ENCODE data around the gene TMEM38B.
A peak's percentile ranks its signal among the peaks of the same experiment; 100 is the strongest.

TMEM38B gene

DNA sequence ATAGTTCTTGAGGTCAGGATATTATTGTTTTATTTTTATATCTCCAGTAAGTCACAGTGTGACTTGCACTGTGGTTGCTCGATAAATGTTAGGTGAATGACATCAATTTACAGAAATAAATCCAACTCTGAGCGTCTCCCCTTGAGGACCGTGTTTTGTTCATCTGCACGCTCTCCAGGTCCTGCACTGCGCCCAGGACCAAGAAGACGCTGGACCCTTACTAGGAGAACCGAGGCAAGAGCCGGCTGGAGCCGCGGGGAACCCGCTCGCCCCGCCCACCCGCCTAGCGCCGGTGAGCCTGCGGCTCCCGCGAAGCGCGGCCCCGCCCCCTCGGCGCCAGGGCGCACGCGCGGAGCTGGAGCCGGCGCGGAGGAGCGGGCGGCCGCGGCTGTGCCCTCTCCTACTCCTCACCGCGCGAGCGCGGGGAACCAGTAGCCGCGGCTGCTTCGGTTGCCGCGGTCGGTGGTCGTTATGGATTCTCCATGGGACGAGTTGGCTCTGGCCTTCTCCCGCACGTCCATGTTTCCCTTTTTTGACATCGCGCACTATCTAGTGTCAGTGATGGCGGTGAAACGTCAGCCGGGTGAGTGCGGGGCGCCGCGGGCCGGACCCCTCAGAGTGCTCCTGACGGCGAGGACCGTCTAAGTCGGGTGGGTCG lies at the start of gene TMEM38B:
TMEM38B (plus strand) TSS at position 352 of the 658 bp plus-strand sequence; CDS start at position 472, 120 bp downstream.
- Mint-ChIP-seq H3K27me3 (peaks cover 10% of the 10 kb centered on the region), H3K36me3 (no peaks in the 10 kb centered on the region), H3K9me3 (no peaks in the 10 kb centered on the region), H3K4me3 (peak within 1 kb of the TSS; percentile 83), H3K27ac (peak within 1 kb of the TSS; percentile 65), H3K4me1 (peaks cover 49% of the 10 kb centered on the region)
- peak; percentile 93 for ATAC-seq

DNA sequence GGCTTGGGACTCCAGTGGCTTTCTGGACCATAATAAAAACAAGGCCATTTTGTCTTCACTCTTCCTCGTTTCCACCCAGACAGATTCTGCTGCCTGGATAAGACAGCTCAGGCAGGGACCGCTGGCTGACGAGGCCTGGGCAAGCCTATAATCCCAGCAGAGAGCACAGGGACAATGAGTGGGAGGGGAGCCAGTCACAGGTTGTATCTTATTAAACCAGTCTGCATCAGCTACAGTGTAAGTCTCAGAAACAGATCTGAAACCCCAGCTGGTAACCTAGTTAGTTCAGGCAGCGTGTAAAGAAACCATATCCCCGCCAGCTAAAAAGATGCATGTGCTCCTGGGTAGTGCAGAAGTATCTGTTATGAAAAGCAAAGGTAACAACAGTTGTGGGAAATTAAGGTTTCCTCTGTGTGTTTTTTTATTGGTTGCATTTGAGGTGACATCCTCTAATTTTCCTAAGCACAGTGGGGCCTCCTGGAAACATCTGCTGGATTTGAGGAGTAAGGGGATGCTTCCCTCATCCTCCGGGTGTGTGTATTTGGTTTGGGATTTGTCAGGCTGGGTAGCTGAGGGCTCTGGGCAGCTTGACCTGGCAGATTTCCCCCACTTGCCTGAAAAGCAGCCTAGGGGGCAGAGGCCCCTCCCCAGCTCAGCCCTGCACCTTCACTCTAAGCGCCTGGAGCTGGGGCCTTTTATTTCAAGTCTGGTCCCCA lies 47.3 kb upstream of the TMEM38B start:
- no peaks in the 10 kb centered on the region for H3K9me3 Mint-ChIP-seq
- no peak overlapping the region for H3K27ac Mint-ChIP-seq
- H3K4me1 Mint-ChIP-seq = no peaks in the 10 kb centered on the region
- no peaks in the 10 kb centered on the region for H3K27me3 Mint-ChIP-seq
- ATAC-seq = no peak
- no peak overlapping the region for H3K4me3 Mint-ChIP-seq
- H3K36me3 Mint-ChIP-seq = no peaks in the 10 kb centered on the region

DNA sequence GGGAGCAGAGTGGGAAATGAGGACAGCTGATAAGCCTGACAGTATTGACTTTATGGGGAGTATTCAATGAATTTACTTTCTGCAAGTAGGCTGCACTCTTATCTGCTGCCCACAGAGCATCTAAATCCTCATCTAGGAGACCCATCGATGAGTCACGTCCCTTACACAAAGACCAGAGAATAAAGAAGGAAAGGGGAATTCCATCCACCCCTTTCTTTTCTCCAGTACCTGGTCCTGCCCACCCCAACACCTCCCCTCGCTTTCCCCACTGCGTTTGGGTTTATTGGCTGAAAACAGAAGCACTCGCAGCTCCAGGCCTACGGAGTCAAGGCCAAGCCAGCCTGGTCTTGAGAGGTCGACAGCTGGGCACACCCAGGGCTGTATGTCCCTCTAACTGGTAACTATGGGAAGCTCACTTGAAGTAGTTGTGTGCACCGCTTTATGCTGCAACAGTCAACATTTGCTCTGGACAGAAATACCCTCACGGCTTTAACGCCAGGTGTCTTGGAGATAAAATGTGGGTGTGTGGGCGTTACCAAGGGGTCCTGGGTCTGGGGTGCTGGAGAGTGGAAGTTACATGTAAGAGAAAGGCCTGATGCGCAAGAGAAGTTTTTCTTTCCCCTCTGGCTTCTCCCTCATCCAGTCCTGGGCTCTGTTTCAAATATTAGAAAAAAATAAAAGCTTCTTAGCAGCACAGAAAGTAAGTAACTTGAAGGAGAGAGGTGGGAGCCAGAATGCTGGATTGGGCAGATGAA lies 46.6 kb upstream of the TMEM38B start:
- Mint-ChIP-seq H3K36me3 (no peaks in the 10 kb centered on the region), H3K4me1 (no peaks in the 10 kb centered on the region), H3K27ac (no peak overlapping the region), H3K4me3 (no peak overlapping the region), H3K27me3 (no peaks in the 10 kb centered on the region), H3K9me3 (no peaks in the 10 kb centered on the region)
- no peak for ATAC-seq

DNA sequence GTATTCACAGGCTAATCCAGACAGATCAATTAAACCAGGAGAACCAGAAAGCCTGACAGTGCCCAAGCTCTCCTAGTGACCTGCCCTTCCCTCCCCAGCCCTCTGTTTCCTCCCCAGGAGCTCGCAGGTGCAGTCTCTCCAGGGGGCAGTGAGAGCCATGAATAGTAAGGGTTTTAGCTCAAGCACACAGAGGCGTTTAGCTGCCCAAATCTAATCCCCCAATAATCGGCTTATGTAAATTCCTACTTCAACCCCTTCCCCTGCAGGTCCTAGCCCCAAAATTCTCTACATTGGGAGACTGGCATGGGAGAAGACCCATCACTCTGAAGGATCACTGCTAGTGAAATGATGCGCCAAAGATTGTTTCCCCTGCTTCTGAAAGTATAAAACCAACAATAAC lies 42.5 kb upstream of the TMEM38B start:
- no peak for ATAC-seq
- Mint-ChIP-seq H3K9me3 (no peaks in the 10 kb centered on the region), H3K36me3 (no peaks in the 10 kb centered on the region), H3K27ac (no peak overlapping the region), H3K4me1 (peaks cover 7% of the 10 kb centered on the region), H3K27me3 (no peaks in the 10 kb centered on the region), H3K4me3 (no peak overlapping the region)

- Mint-ChIP-seq H3K4me3 (peak overlapping the region; percentile 82), H3K9me3 (no peaks in the 10 kb centered on the region), H3K36me3 (no peaks in the 10 kb centered on the region), H3K27ac (peak overlapping the region; percentile 43), H3K4me1 (peaks cover 19% of the 10 kb centered on the region), H3K27me3 (no peaks in the 10 kb centered on the region)
- ATAC-seq = peak; percentile 85
Measured at GRCh38 chr9:105656131-105656921, 38.0 kb upstream of the TMEM38B start.

GRCh38 chr9:105658351-105658750 lies 36.0 kb upstream of the TMEM38B start:
- ATAC-seq = no peak
- peak overlapping the region; percentile 43 for H3K27ac Mint-ChIP-seq
- peaks cover 35% of the 10 kb centered on the region for H3K4me1 Mint-ChIP-seq
- no peaks in the 10 kb centered on the region for H3K9me3 Mint-ChIP-seq
- H3K4me3 Mint-ChIP-seq = no peak overlapping the region
- H3K27me3 Mint-ChIP-seq = no peaks in the 10 kb centered on the region
- H3K36me3 Mint-ChIP-seq = no peaks in the 10 kb centered on the region

DNA sequence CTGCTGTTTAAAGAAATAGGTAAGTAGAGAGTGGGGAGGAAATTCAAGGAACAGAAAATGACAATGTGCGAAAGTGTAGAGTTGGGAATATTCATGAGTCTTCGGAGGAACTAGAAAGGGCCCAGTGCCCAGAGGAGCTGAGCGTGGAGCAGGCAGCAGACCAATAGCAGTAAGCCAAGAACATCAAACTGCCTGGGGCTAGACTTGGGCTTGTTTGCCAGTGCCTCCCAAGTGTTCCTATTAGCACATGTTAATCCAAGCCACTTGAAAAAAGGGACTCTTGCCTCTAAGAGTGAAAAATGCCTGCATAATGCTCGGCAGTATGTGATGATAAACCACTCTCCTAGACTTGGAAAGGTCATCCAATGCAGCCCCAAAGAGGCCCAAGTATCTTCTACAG lies 33.3 kb upstream of the TMEM38B start:
- Mint-ChIP-seq H3K27me3 (no peaks in the 10 kb centered on the region), H3K9me3 (no peaks in the 10 kb centered on the region), H3K4me1 (peaks cover 35% of the 10 kb centered on the region), H3K4me3 (no peak overlapping the region), H3K36me3 (no peaks in the 10 kb centered on the region), H3K27ac (peak overlapping the region; percentile 86)
- ATAC-seq = no peak

- Mint-ChIP-seq H3K27ac (peak within 1 kb of the TSS; percentile 86), H3K4me1 (peaks cover 24% of the 10 kb centered on the region), H3K4me3 (no peak within 1 kb of the TSS), H3K27me3 (no peaks in the 10 kb centered on the region), H3K9me3 (no peaks in the 10 kb centered on the region), H3K36me3 (no peaks in the 10 kb centered on the region)
- ATAC-seq = peak; percentile 97
Measured at GRCh38 chr9:105662184-105663104, 31.9 kb upstream of the TMEM38B start, which contains the start of gene TAL2. Gene TAL2, plus strand, starts transcription at chr9:105662457. Its CDS starts 40 bp downstream, at chr9:105662497.

DNA sequence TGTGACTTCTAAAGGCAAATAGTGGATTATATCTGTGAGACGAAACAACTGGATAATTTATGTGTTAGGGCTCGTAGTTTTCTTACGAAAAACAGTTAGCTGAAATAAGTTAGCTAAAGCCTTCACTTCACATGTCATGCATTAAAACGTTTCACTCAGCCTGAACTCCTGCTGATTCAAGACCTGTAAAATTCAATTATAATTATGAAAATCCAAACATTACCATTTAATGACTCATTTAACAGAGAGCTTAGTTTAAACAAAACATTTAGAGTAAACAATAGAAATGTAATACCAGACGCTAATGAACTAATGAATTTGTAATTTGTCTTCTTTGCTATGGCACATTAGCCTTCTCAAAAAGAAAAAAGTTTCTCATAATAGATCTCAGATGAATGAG lies 30.4 kb upstream of the TMEM38B start:
- no peak for ATAC-seq
- H3K27ac Mint-ChIP-seq = no peak overlapping the region
- no peaks in the 10 kb centered on the region for H3K36me3 Mint-ChIP-seq
- no peaks in the 10 kb centered on the region for H3K27me3 Mint-ChIP-seq
- no peak overlapping the region for H3K4me3 Mint-ChIP-seq
- no peaks in the 10 kb centered on the region for H3K9me3 Mint-ChIP-seq
- H3K4me1 Mint-ChIP-seq = peaks cover 24% of the 10 kb centered on the region

DNA sequence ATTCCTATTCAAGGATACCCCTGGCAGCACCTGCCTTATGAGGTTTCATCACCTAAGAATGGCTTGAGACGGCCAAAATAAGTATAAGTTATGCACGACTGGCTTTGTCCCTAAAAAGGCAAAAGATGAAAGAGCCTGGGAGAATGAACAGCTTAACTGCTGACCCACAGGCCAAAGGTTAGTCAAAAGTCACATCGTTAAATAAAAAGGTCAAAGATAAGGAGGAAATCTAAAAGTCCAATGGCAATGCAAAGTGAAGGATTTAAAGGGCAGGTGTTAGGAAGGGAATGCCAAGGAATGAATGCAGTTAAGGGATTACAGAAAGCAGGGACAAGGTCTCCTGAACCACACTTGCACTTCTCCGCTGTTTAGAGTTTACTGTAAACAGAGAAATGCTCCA lies 26.5 kb upstream of the TMEM38B start:
- Mint-ChIP-seq H3K9me3 (peaks cover 1% of the 10 kb centered on the region), H3K4me3 (no peak overlapping the region), H3K4me1 (peaks cover 5% of the 10 kb centered on the region), H3K27ac (no peak overlapping the region), H3K36me3 (peaks cover 3% of the 10 kb centered on the region), H3K27me3 (no peaks in the 10 kb centered on the region)
- no peak for ATAC-seq

DNA sequence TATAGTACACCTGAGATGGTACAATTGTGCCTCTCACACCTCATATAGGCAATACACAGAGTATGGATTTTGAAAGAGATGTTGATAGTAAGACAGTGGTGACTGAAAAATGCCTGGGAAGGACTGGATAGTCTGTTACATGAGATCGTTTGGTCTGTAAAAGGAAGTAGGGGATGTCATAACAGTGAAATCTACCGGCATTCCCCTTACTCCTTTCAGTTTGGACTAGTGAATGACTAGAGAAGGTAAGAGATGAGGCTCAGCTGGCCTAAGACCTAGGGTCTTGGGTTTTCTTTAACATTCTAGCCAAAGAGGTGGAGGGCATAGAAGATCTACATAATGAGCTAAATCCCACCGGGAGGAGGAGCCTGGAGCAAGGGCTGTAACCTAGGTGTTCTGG lies 24.0 kb upstream of the TMEM38B start:
- no peak overlapping the region for H3K27ac Mint-ChIP-seq
- peaks cover 6% of the 10 kb centered on the region for H3K9me3 Mint-ChIP-seq
- no peaks in the 10 kb centered on the region for H3K27me3 Mint-ChIP-seq
- no peak for ATAC-seq
- no peak overlapping the region for H3K4me3 Mint-ChIP-seq
- H3K36me3 Mint-ChIP-seq = peaks cover 5% of the 10 kb centered on the region
- H3K4me1 Mint-ChIP-seq = peaks cover 17% of the 10 kb centered on the region

GRCh38 chr9:105670775-105671174 lies 23.6 kb upstream of the TMEM38B start:
- Mint-ChIP-seq H3K9me3 (peaks cover 6% of the 10 kb centered on the region), H3K4me3 (no peak overlapping the region), H3K36me3 (peaks cover 5% of the 10 kb centered on the region), H3K4me1 (peaks cover 17% of the 10 kb centered on the region), H3K27ac (no peak overlapping the region), H3K27me3 (no peaks in the 10 kb centered on the region)
- no peak for ATAC-seq

- ATAC-seq = peak; percentile 56
- Mint-ChIP-seq H3K27me3 (no peaks in the 10 kb centered on the region), H3K4me3 (peak overlapping the region; percentile 66), H3K9me3 (peaks cover 6% of the 10 kb centered on the region), H3K4me1 (peaks cover 17% of the 10 kb centered on the region), H3K36me3 (peaks cover 5% of the 10 kb centered on the region), H3K27ac (peak overlapping the region; percentile 60)
Measured at GRCh38 chr9:105672711-105673234, 21.6 kb upstream of the TMEM38B start.

DNA sequence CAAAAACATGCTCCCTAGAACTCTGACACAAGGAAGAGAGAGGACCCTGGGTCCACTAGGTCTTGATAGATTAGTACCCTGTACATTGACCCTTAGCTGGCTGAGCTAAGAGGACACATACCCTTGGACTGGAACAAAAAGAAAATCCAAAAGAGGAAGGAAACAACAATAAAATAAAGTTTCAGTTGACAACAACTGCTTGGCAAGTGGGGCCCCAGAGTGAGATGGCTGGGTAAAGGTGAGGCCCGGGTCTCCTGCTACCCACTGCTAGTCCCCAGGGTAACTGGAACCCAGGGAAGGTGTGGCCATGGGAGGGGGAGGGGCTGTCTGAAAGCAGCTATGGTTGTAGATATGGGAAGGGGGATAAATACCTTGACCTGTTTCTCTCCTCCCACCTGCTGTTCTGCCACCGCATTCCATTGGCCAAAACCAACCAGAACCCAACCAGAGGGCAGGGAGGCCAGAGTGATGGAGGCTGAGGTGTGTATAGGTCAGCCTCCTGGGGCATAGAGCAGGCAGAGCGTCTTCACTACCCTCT lies 20.4 kb upstream of the TMEM38B start:
- H3K27me3 Mint-ChIP-seq = no peaks in the 10 kb centered on the region
- H3K4me3 Mint-ChIP-seq = no peak overlapping the region
- peaks cover 5% of the 10 kb centered on the region for H3K36me3 Mint-ChIP-seq
- H3K4me1 Mint-ChIP-seq = peaks cover 17% of the 10 kb centered on the region
- H3K27ac Mint-ChIP-seq = peak overlapping the region; percentile 24
- ATAC-seq = no peak
- peaks cover 6% of the 10 kb centered on the region for H3K9me3 Mint-ChIP-seq
